Ishikawa (cell line): Measurements from ENCODE around the gene TSPAN13.

Source experiments
- CEBPB ChIP-seq: IDR thresholded peaks from 2 replicates; pipeline ENCODE4 v1.6.1; 2012
- CREB1 ChIP-seq: IDR thresholded peaks from 2 replicates; pipeline ENCODE4 v1.6.1; 2012; ENCODE audit warnings: low read depth
- EGR1 ChIP-seq: IDR thresholded peaks from 2 replicates; pipeline ENCODE4 v1.6.1; 2012
- EP300 ChIP-seq: IDR thresholded peaks from 2 replicates; pipeline ENCODE4 v1.6.1; 2012; ENCODE audit warnings: borderline replicate concordance
- FOXM1 ChIP-seq: IDR thresholded peaks from 2 replicates; pipeline ENCODE4 v1.6.1; 2012; ENCODE audit warnings: low read depth, borderline replicate concordance
- NFIC ChIP-seq: IDR thresholded peaks from 2 replicates; pipeline ENCODE4 v1.6.1; 2012
- RAD21 ChIP-seq: IDR thresholded peaks from 2 replicates; pipeline ENCODE4 v1.6.1; 2012; ENCODE audit warnings: low read depth
- TAF1 ChIP-seq: IDR thresholded peaks from 2 replicates; pipeline ENCODE4 v1.6.1; 2012; ENCODE audit warnings: low read depth, mild to moderate bottlenecking
- TCF12 ChIP-seq: IDR thresholded peaks from 2 replicates; pipeline ENCODE4 v1.6.1; 2012; ENCODE audit warnings: low read depth
- TEAD4 ChIP-seq: IDR thresholded peaks from 2 replicates; pipeline ENCODE4 v1.6.1; 2012
- USF1 ChIP-seq: IDR thresholded peaks from 2 replicates; pipeline ENCODE4 v1.6.1; 2012
- YY1 ChIP-seq: IDR thresholded peaks from 2 replicates; pipeline ENCODE4 v1.6.1; 2012; ENCODE audit warnings: low read depth
- ZBTB7A ChIP-seq: IDR thresholded peaks from 2 replicates; pipeline ENCODE4 v1.6.1; 2012; ENCODE audit warnings: low read depth
- TF ChIP-seq, protein P1 (sequence below): IDR thresholded peaks from 2 replicates; pipeline ENCODE4 v1.6.1; 2012
- TF ChIP-seq, protein P2 (sequence below): IDR thresholded peaks from 2 replicates; pipeline ENCODE4 v1.6.1; 2012; ENCODE audit warnings: low read depth, mild to moderate bottlenecking

The TSPAN13 gene

GRCh38 chr7:16715928-16716327 lies 37.6 kb upstream of the TSPAN13 start:
- TF ChIP-seq TEAD4 (no peak), TAF1 (no peak), EGR1 (no peak), TCF12 (no peak), EP300 (no peak), USF1 (no peak), YY1 (no peak), CEBPB (no peak), FOXM1 (no peak), NFIC (no peak), RAD21 (no peak), CREB1 (no peak), ZBTB7A (no peak)
- TF ChIP-seq, protein P1, sequence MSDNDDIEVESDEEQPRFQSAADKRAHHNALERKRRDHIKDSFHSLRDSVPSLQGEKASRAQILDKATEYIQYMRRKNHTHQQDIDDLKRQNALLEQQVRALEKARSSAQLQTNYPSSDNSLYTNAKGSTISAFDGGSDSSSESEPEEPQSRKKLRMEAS, result no peak
- TF ChIP-seq, protein P2, sequence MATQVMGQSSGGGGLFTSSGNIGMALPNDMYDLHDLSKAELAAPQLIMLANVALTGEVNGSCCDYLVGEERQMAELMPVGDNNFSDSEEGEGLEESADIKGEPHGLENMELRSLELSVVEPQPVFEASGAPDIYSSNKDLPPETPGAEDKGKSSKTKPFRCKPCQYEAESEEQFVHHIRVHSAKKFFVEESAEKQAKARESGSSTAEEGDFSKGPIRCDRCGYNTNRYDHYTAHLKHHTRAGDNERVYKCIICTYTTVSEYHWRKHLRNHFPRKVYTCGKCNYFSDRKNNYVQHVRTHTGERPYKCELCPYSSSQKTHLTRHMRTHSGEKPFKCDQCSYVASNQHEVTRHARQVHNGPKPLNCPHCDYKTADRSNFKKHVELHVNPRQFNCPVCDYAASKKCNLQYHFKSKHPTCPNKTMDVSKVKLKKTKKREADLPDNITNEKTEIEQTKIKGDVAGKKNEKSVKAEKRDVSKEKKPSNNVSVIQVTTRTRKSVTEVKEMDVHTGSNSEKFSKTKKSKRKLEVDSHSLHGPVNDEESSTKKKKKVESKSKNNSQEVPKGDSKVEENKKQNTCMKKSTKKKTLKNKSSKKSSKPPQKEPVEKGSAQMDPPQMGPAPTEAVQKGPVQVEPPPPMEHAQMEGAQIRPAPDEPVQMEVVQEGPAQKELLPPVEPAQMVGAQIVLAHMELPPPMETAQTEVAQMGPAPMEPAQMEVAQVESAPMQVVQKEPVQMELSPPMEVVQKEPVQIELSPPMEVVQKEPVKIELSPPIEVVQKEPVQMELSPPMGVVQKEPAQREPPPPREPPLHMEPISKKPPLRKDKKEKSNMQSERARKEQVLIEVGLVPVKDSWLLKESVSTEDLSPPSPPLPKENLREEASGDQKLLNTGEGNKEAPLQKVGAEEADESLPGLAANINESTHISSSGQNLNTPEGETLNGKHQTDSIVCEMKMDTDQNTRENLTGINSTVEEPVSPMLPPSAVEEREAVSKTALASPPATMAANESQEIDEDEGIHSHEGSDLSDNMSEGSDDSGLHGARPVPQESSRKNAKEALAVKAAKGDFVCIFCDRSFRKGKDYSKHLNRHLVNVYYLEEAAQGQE, result no peak

GRCh38 chr7:16718111-16718656 lies 35.4 kb upstream of the TSPAN13 start:
- TF ChIP-seq CREB1, result no peak
- TF ChIP-seq YY1, result no peak

GRCh38 chr7:16719699-16720098 lies 33.9 kb upstream of the TSPAN13 start:
- no peak for TF ChIP-seq EGR1
- TF ChIP-seq EP300, result no peak
- TF ChIP-seq YY1, result no peak
- no peak for TF ChIP-seq NFIC
- no peak for TF ChIP-seq CREB1

DNA sequence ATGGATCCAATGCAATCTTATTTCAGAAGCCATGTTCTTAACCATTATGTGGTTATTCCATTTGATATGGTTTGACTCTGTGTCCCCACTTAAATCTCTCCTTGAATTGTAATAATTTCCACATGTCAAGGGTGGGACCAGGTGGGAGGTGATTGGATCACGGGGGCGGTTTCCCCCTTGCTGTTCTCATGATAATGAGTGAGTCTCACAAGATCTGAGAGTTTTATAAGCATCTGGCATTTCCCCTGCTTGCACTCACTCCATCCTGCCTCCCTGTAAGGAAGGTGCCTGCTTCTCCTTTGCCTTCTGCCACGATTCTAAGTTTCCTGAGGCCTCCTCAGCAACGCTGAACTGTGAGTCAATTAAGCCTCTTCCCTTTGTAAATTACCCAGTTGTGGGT lies 32.0 kb upstream of the TSPAN13 start:
- TF ChIP-seq ZBTB7A (no peak), EP300 (no peak), USF1 (no peak), RAD21 (no peak), EGR1 (no peak), CEBPB (no peak), TAF1 (no peak), FOXM1 (no peak), TEAD4 (no peak), TCF12 (no peak), YY1 (no peak), CREB1 (no peak), NFIC (no peak)
- TF ChIP-seq, protein P2, result no peak
- TF ChIP-seq, protein P1, result no peak

GRCh38 chr7:16724344-16724743 lies 29.2 kb upstream of the TSPAN13 start:
- TF ChIP-seq NFIC (no peak), CREB1 (no peak)

GRCh38 chr7:16726189-16726588 lies 27.4 kb upstream of the TSPAN13 start:
- TF ChIP-seq TAF1 (no peak), EP300 (no peak), TEAD4 (no peak), YY1 (no peak), CREB1 (no peak)

DNA sequence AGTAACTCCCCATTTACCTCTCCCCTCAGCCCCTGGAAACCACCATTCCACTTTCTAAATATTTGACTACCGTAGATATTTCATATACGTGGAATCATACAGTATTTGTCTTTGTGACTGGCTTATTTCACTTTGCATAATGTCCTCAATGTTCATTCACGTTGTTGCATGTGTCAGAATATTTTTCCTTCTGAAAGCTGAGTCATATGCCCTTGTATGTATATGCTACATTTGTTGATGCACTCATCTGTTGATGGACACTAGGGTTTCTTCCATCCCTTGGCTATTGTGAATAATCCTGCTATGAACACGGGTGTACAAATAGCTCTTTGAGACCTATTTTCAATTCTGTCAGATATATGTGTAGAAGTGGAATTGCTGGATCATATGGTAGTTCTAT lies 25.8 kb upstream of the TSPAN13 start:
- no peak for TF ChIP-seq TAF1
- TF ChIP-seq RAD21, result no peak
- TF ChIP-seq YY1, result no peak
- no peak for TF ChIP-seq NFIC
- no peak for TF ChIP-seq TCF12
- no peak for TF ChIP-seq FOXM1
- no peak for TF ChIP-seq CREB1
- TF ChIP-seq, protein P2, result no peak
- no peak for TF ChIP-seq USF1
- TF ChIP-seq TEAD4, result no peak
- TF ChIP-seq ZBTB7A, result no peak
- TF ChIP-seq, protein P1, result no peak
- TF ChIP-seq EP300, result no peak
